Keratinocyte (primary cell): ENCODE results near the gene SERF2. TPM values are rescaled to one million over a fixed set of nuclear protein-coding genes. Genes with fewer than 3 reads are reported as not detected.
A peak's percentile ranks its signal among the peaks of the same experiment; 100 is the strongest.

Experiments
- DNase-seq: peaks from one replicate; pipeline ENCODE4 v3.0.0-alpha.2; 2011; ENCODE audit warnings: low read depth, missing footprints, low spot score
- FAIRE-seq: peaks from 2 replicates; lab custom pipeline; 2011; peaks lifted over from hg19 to GRCh38; lab: Jason Lieb, UNC
- H2AFZ ChIP-seq: 2 replicates; pipeline ENCODE4 v1.6.0; 2012; ENCODE audit warnings: low read length, control low read depth, inconsistent platforms; ENCODE audit not compliant: control insufficient read depth
- H3K27ac ChIP-seq: 2 replicates; pipeline ENCODE4 v1.5.1; 2011; ENCODE audit warnings: low read length; ENCODE audit not compliant: control insufficient read depth, insufficient read depth
- H3K27me3 ChIP-seq: 3 replicates; pipeline ENCODE4 v1.6.0; 2011; ENCODE audit warnings: low read length; ENCODE audit not compliant: control insufficient read depth, insufficient read depth; ENCODE audit errors: extremely low read depth
- H3K36me3 ChIP-seq, 2 experiments: 2 replicates in 1 of 2; 3 replicates in 1 of 2; pipeline ENCODE4 v1.5.1; 2011; ENCODE audit warnings: low read length in 2 of 2, mild to moderate bottlenecking in 1 of 2; ENCODE audit not compliant: control insufficient read depth in 2 of 2, insufficient read depth in 2 of 2; ENCODE audit errors: extremely low read depth in 1 of 2
- H3K4me1 ChIP-seq: 3 replicates; pipeline ENCODE4 v1.5.1; 2011; ENCODE audit warnings: low read length; ENCODE audit not compliant: control insufficient read depth, insufficient read depth; ENCODE audit errors: extremely low read depth
- H3K4me2 ChIP-seq: 3 replicates; pipeline ENCODE4 v1.6.0; 2011; ENCODE audit warnings: low read depth, low read length; ENCODE audit not compliant: control insufficient read depth, insufficient read depth; ENCODE audit errors: extremely low read depth
- H3K4me3 ChIP-seq, 3 experiments: fragments of 200-600 bp in 1 of 3; sonication (generic) in 1 of 3; 2 replicates in 2 of 3; 3 replicates in 1 of 3; pipeline ENCODE4 v1.5.1; 2011 to 2016; ENCODE audit warnings: low read length in 3 of 3, mild to moderate bottlenecking in 3 of 3, control low read depth in 2 of 3, inconsistent platforms in 1 of 3, low read depth in 1 of 3, mixed read lengths in 1 of 3, mixed run types in 1 of 3, moderate library complexity in 1 of 3; ENCODE audit not compliant: control insufficient read depth in 2 of 3, insufficient read depth in 2 of 3; ENCODE audit errors: extremely low read depth in 1 of 3
- H3K79me2 ChIP-seq: 2 replicates; pipeline ENCODE4 v1.6.0; 2012; ENCODE audit warnings: low read length; ENCODE audit not compliant: control insufficient read depth, insufficient read depth
- H3K9ac ChIP-seq: 3 replicates; pipeline ENCODE4 v1.6.0; 2011; ENCODE audit warnings: low read length; ENCODE audit not compliant: control insufficient read depth, insufficient read depth; ENCODE audit errors: extremely low read depth
- H3K9me1 ChIP-seq: 3 replicates; pipeline ENCODE4 v1.6.0; 2011; ENCODE audit warnings: low read length; ENCODE audit not compliant: control insufficient read depth, insufficient read depth; ENCODE audit errors: extremely low read depth
- H3K9me3 ChIP-seq: 2 replicates; pipeline ENCODE4 v1.5.1; 2012; ENCODE audit warnings: low read depth, low read length; ENCODE audit not compliant: control insufficient read depth
- H4K20me1 ChIP-seq: 3 replicates; pipeline ENCODE4 v1.6.0; 2011; ENCODE audit warnings: low read length; ENCODE audit not compliant: control insufficient read depth, insufficient read depth; ENCODE audit errors: extremely low read depth
- EZH2 ChIP-seq: IDR thresholded peaks from one replicate; pipeline ENCODE4 v1.6.1; 2012; ENCODE audit warnings: inconsistent platforms, mild to moderate bottlenecking, low read length, moderate library complexity
- dilution Hi-C: fragments of 300-500 bp; cut with MboI; formaldehyde crosslinking; loops from one replicate; pipeline ENCODE4 v1.7.0; 2020; ENCODE audit warnings: low sequenced_read_pairs; ENCODE audit not compliant: extremely low pct_ligation_motif_present
- polyA plus RNA-seq, 5 experiments: library from polyadenylated mRNA; depleted of rRNA in 3 of 5; stranded (reverse) in 3 of 5; stranded (forward) in 1 of 5; unstranded in 1 of 5; fragments of >200 nt; gene quantifications; 1 replicate in 1 of 5; 2 replicates in 3 of 5; 3 replicates in 1 of 5; pipeline versions ENCODE4 v1.2.1 to v1.2.3, GENCODE V29; 2011 to 2012; ENCODE audit warnings: missing spikeins in 2 of 5, low read depth in 1 of 5, low replicate concordance in 1 of 5
- TF ChIP-seq, protein P1 (sequence below), 3 experiments: IDR thresholded peaks in 1 of 3; conservative IDR thresholded peaks in 1 of 3; optimal IDR thresholded peaks in 1 of 3; 2 replicates in 2 of 3; 3 replicates in 1 of 3; pipeline versions ENCODE3 to v1.5.1; 2011; ENCODE audit warnings: low read length in 3 of 3, mild to moderate bottlenecking in 3 of 3, moderate library complexity in 2 of 3, control low read depth in 1 of 3, inconsistent platforms in 1 of 3; ENCODE audit not compliant: insufficient read depth in 2 of 3; ENCODE audit errors: extremely low read depth in 1 of 3

Gene SERF2
- polyA plus RNA-seq, 1 donor (not counting 4 experiments of a cell fraction or from before 2014, with no cell fraction given): 534 TPM

DNA sequence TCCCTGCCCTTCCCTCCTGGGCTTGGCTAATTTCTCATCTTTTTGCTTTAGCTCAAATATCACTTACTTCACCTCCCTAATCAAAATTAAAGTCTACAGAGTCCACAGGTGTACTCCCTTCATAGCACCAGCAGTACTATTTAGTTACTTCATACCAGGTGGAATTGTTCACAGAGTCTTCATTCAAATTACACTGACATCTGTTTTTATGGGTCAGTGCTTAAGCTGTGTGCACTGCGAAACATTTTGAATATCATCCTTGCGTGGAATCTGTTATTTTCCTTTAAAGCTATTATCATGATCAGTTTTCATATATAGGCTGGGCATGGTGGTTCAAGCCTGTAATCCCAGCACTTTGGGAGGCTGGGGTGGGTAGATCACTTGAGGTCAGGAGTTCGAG, 2.7 kb upstream of the SERF2 start:
- Histone ChIP-seq H3K9me3 (no peaks in the 10 kb centered on the region), H3K9me1 (no peaks in the 10 kb centered on the region), H2AFZ (no peak overlapping the region), H3K79me2 (peaks cover 23% of the 10 kb centered on the region), H3K4me3 (no peak overlapping the region), H4K20me1 (no peaks in the 10 kb centered on the region), H3K4me1 (peaks cover 17% of the 10 kb centered on the region), H3K9ac (no peak overlapping the region), H3K4me2 (no peak overlapping the region), H3K27me3 (no peaks in the 10 kb centered on the region), H3K36me3 (peaks cover 8 to 10% of the 10 kb centered on the region in 2 experiments), H3K27ac (no peak overlapping the region)
- DNase-seq (no peak), FAIRE-seq (no peak)
- dilution Hi-C loops: no loop called here
- TF ChIP-seq EZH2: no peak
- TF ChIP-seq, protein P1, sequence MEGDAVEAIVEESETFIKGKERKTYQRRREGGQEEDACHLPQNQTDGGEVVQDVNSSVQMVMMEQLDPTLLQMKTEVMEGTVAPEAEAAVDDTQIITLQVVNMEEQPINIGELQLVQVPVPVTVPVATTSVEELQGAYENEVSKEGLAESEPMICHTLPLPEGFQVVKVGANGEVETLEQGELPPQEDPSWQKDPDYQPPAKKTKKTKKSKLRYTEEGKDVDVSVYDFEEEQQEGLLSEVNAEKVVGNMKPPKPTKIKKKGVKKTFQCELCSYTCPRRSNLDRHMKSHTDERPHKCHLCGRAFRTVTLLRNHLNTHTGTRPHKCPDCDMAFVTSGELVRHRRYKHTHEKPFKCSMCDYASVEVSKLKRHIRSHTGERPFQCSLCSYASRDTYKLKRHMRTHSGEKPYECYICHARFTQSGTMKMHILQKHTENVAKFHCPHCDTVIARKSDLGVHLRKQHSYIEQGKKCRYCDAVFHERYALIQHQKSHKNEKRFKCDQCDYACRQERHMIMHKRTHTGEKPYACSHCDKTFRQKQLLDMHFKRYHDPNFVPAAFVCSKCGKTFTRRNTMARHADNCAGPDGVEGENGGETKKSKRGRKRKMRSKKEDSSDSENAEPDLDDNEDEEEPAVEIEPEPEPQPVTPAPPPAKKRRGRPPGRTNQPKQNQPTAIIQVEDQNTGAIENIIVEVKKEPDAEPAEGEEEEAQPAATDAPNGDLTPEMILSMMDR (optimal IDR thresholded peaks at IDR 0.05 in 1 of 3, IDR thresholded peaks at IDR 0.05 in 1 of 3, conservative IDR thresholded peaks at IDR 0.05 in 1 of 3; ENCODE audit: extremely low read depth in 1 of 3, insufficient read depth in 2 of 3, low read length in 3 of 3): no peak

DNA sequence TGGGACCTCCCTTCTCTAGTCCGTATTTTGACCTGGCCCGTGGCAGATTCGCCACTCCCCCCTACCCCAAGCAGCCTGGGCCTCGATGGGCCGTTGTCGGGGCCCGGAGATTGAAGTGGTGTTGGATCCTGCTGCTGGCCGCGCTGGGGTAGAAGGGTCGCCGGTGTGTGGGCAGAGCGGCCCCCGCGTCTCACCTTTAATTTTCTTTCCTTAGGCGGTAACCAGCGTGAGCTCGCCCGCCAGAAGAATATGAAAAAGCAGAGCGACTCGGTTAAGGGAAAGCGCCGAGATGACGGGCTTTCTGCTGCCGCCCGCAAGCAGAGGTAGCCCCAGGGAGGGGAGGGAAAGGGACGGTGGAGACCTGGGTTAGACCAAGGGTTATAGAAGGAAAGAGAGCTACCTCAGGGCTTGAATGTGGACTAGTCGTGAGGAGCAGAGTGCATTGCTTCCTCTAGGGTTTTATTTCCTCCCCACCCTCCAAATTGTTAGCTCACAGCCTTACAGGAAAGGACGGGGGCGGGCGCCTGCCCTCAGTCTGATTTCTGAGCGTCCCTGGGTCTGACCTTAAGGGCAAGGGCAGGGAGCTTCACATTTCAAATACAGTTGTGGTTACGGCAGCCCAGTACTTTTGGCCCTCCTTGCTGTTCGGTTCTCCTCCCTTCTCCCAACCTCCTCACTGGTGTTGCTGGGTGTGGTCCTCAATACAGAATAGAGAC, 799 bp downstream of the SERF2 start:
- Histone ChIP-seq H3K27ac (peak overlapping the region; percentile 97), H3K36me3 (peaks cover 19 to 37% of the 10 kb centered on the region in 2 experiments), H4K20me1 (no peaks in the 10 kb centered on the region), H3K27me3 (no peaks in the 10 kb centered on the region), H2AFZ (no peak overlapping the region), H3K4me1 (peaks cover 17% of the 10 kb centered on the region), H3K9me3 (no peaks in the 10 kb centered on the region), H3K4me3 (peak overlapping the region; percentile 94 to 96 (median 94)), H3K79me2 (peaks cover 33% of the 10 kb centered on the region), H3K4me2 (peak overlapping the region; percentile 95), H3K9me1 (no peaks in the 10 kb centered on the region), H3K9ac (peak overlapping the region; percentile 100)
- TF ChIP-seq, protein P1 (optimal IDR thresholded peaks at IDR 0.05 in 1 of 3, IDR thresholded peaks at IDR 0.05 in 1 of 3, conservative IDR thresholded peaks at IDR 0.05 in 1 of 3; ENCODE audit: extremely low read depth in 1 of 3, insufficient read depth in 2 of 3, low read length in 3 of 3): peak in 1 of 3 experiments; percentile 17
- no peak for TF ChIP-seq EZH2
- dilution Hi-C loops: no loop called here
- DNase-seq: no peak
- no peak for FAIRE-seq
